K562 (cell line): ENCODE results near the gene MACROD2.

ENCODE experiments used
- COPS2 ChIP-seq: fragments of 450-650 bp; conservative IDR thresholded peaks from 2 replicates; pipeline ENCODE4 v1.6.1; 2016; ENCODE audit warnings: mild to moderate bottlenecking, moderate library complexity
- IFI16 ChIP-seq: fragments of 250-450 bp; sonication (Bioruptor Pico); IDR thresholded peaks from 2 replicates; pipeline ENCODE4 v2.1.2; 2022; ENCODE audit warnings: mild to moderate bottlenecking, inconsistent platforms
- NR2F6 ChIP-seq: fragments of 450-650 bp; formaldehyde crosslinking; IDR thresholded peaks from 2 replicates; pipeline ENCODE4 v1.4.0; 2020; ENCODE audit warnings: mild to moderate bottlenecking
- RAD21 ChIP-seq, 2 experiments: fragments of 250-450 bp in 1 of 2; fragments of 450-650 bp in 1 of 2; sonication (Bioruptor Pico) in 1 of 2; formaldehyde crosslinking in 1 of 2; IDR thresholded peaks in 1 of 2; conservative IDR thresholded peaks in 1 of 2; 2 replicates each; pipeline versions ENCODE4 v1.4.0 to v1.8.0; 2020 to 2022; ENCODE audit warnings: mild to moderate bottlenecking in 2 of 2, moderate library complexity in 1 of 2
- TF ChIP-seq, protein P1 (sequence below), 3 experiments: IDR thresholded peaks in 2 of 3; conservative IDR thresholded peaks in 1 of 3; 2 replicates each; pipeline ENCODE4 v1.5.1; 2011 to 2012; ENCODE audit warnings: low read length in 3 of 3, mild to moderate bottlenecking in 3 of 3, control low read depth in 2 of 3, improper control_type of control experiment in 1 of 3, inconsistent platforms in 1 of 3, low read depth in 1 of 3, mixed read lengths in 1 of 3, moderate library complexity in 1 of 3; ENCODE audit not compliant: insufficient read depth in 2 of 3
- TF ChIP-seq, protein P2 (sequence below): fragments of 250-450 bp; sonication (Bioruptor Pico); IDR thresholded peaks from 2 replicates; pipeline ENCODE4 v1.5.0; 2021

DNA sequence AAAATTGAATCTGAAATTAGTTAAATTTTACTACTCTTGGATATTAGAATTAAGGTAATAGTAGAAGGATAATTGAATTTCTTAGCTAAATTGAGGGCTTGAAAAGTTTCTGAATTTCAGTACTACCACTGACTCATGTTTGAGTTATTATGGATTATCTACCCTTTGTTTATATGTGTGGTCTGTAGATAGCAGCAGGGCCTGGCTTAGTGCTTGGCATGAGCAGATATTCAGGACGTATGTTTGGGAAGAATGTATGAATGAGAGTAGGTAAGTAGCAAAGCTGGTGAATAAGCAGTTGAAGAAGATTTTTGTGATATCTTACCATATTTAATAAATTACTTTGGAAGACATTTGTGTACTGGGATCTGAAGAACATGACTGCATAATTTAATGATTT lies 152.7 kb downstream of the MACROD2 start:
- TF ChIP-seq COPS2 (no peak), RAD21 (CRISPR knock-in tag; conservative IDR thresholded peaks at IDR 0.05 in 1 of 2, IDR thresholded peaks at IDR 0.05 in 1 of 2) (no peak), IFI16 (CRISPR knock-in tag) (no peak), NR2F6 (no peak)
- TF ChIP-seq, protein P1, sequence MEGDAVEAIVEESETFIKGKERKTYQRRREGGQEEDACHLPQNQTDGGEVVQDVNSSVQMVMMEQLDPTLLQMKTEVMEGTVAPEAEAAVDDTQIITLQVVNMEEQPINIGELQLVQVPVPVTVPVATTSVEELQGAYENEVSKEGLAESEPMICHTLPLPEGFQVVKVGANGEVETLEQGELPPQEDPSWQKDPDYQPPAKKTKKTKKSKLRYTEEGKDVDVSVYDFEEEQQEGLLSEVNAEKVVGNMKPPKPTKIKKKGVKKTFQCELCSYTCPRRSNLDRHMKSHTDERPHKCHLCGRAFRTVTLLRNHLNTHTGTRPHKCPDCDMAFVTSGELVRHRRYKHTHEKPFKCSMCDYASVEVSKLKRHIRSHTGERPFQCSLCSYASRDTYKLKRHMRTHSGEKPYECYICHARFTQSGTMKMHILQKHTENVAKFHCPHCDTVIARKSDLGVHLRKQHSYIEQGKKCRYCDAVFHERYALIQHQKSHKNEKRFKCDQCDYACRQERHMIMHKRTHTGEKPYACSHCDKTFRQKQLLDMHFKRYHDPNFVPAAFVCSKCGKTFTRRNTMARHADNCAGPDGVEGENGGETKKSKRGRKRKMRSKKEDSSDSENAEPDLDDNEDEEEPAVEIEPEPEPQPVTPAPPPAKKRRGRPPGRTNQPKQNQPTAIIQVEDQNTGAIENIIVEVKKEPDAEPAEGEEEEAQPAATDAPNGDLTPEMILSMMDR (IDR thresholded peaks at IDR 0.05 in 2 of 3, conservative IDR thresholded peaks at IDR 0.05 in 1 of 3; ENCODE audit: insufficient read depth in 2 of 3, low read depth in 1 of 3, low read length in 3 of 3) = no peak
- TF ChIP-seq, protein P2, sequence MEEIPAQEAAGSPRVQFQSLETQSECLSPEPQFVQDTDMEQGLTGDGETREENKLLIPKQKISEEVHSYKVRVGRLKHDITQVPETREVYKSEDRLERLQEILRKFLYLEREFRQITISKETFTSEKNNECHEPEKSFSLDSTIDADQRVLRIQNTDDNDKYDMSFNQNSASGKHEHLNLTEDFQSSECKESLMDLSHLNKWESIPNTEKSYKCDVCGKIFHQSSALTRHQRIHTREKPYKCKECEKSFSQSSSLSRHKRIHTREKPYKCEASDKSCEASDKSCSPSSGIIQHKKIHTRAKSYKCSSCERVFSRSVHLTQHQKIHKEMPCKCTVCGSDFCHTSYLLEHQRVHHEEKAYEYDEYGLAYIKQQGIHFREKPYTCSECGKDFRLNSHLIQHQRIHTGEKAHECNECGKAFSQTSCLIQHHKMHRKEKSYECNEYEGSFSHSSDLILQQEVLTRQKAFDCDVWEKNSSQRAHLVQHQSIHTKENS (CRISPR knock-in tag) = no peak
